Neural progenitor cell (in vitro differentiated cells): ENCODE results near the gene PRSS53. TPM values are rescaled to one million over a fixed set of nuclear protein-coding genes. Genes with fewer than 3 reads are reported as not detected.

Experiments
- DNase-seq: peaks from one replicate; pipeline ENCODE4 v3.0.0-alpha.2; 2016; ENCODE audit warnings: low spot score
- H2AFZ ChIP-seq: fragments of 200-600 bp; sonication (generic); replicated peaks from 2 replicates; pipeline ENCODE4 v1.6.1; 2016; ENCODE audit warnings: antibody characterized with exemption
- H3F3A ChIP-seq: fragments of 200-600 bp; sonication (generic); 2 replicates; pipeline ENCODE4 v1.6.1; 2016; ENCODE audit warnings: antibody characterized with exemption, low read depth
- H3K27ac ChIP-seq: fragments of 200-600 bp; sonication (generic); 2 replicates; pipeline ENCODE4 v1.5.1; 2016; ENCODE audit warnings: mild to moderate bottlenecking
- H3K27me3 ChIP-seq: fragments of 200-600 bp; sonication (generic); 2 replicates; pipeline ENCODE4 v1.6.1; 2016; ENCODE audit warnings: mild to moderate bottlenecking, moderate library complexity
- H3K36me3 ChIP-seq: fragments of 200-600 bp; sonication (generic); 2 replicates; pipeline ENCODE4 v1.5.1; 2016
- H3K4me1 ChIP-seq: fragments of 200-600 bp; sonication (generic); 2 replicates; pipeline ENCODE4 v1.6.1; 2016; ENCODE audit warnings: mixed run types
- H3K4me2 ChIP-seq: fragments of 200-600 bp; sonication (generic); 2 replicates; pipeline ENCODE4 v1.6.1; 2016
- H3K4me3 ChIP-seq: fragments of 200-600 bp; sonication (generic); 2 replicates; pipeline ENCODE4 v1.5.1; 2016
- H3K79me2 ChIP-seq: fragments of 200-600 bp; sonication (generic); 2 replicates; pipeline ENCODE4 v1.6.1; 2016; ENCODE audit warnings: low read depth
- H3K9ac ChIP-seq: fragments of 200-600 bp; sonication (generic); 2 replicates; pipeline ENCODE4 v1.6.1; 2016
- H3K9me3 ChIP-seq: fragments of 200-600 bp; sonication (generic); 2 replicates; pipeline ENCODE4 v1.5.1; 2016; ENCODE audit warnings: low read depth
- H4K20me1 ChIP-seq: fragments of 200-600 bp; sonication (generic); 2 replicates; pipeline ENCODE4 v1.6.1; 2016; ENCODE audit warnings: low read depth
- H3K27ac Mint-ChIP-seq: 3 replicates; pipeline ENCODE4 v1.8.0; 2021; ENCODE audit warnings: mixed read lengths
- H3K27me3 Mint-ChIP-seq: 2 replicates; pipeline ENCODE4 v1.8.0; 2022; ENCODE audit warnings: low read depth, mild to moderate bottlenecking, inconsistent platforms, moderate library complexity, mixed read lengths; ENCODE audit not compliant: insufficient read depth
- H3K36me3 Mint-ChIP-seq: 3 replicates; pipeline ENCODE4 v1.8.0; 2021; ENCODE audit warnings: mixed read lengths
- H3K4me1 Mint-ChIP-seq: 3 replicates; pipeline ENCODE4 v1.8.0; 2021; ENCODE audit warnings: mixed read lengths
- H3K4me3 Mint-ChIP-seq: 3 replicates; pipeline ENCODE4 v1.8.0; 2021; ENCODE audit warnings: mild to moderate bottlenecking, moderate library complexity, mixed read lengths
- H3K9me3 Mint-ChIP-seq: 3 replicates; pipeline ENCODE4 v1.8.0; 2020; ENCODE audit warnings: mixed read lengths
- EZH2 ChIP-seq: fragments of 200-600 bp; sonication (generic); IDR thresholded peaks from 2 replicates; pipeline ENCODE4 v1.6.1; 2017; ENCODE audit warnings: antibody characterized with exemption, mild to moderate bottlenecking, moderate library complexity
- EZH2phosphoT487 ChIP-seq: fragments of 200-600 bp; sonication (generic); IDR thresholded peaks from 2 replicates; pipeline ENCODE4 v1.6.1; 2017; ENCODE audit warnings: antibody characterized with exemption
- total RNA-seq: library from RNA; depleted of rRNA; stranded (reverse); fragments of >200 nt; gene quantifications from 2 replicates; pipeline ENCODE4 v1.2.3, GENCODE V29; 2015; ENCODE audit warnings: low replicate concordance
- TF ChIP-seq, protein P1 (sequence below): fragments of 200-600 bp; sonication (generic); IDR thresholded peaks from 2 replicates; pipeline ENCODE4 v1.5.1; 2017; ENCODE audit warnings: antibody characterized with exemption, mild to moderate bottlenecking

PRSS53 gene
- total RNA-seq, 1 donor from 2014 or later = 2.3 TPM

DNA sequence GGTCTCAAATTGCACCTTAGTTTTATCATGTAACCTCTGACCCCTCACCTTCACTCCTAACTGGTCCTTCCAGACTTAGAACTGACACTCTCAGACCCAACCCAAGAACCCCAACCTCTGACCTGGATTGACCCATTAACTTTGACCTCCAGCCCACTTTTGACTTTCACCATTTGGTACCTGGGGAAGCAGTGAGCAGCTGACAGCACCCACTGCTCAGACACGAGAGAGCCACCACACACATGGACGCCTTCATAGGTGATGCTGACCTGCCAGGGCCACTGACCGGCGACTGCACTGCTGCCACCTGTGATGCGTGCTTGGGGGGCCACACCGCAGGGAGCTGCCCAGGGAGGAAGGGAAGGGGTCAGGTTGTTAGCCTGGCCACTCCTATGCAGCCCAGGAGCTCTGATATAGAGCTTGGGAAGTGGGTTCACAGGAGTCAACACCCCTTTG lies 44.3 kb upstream of the PRSS53 start:
- TF ChIP-seq EZH2 (no peak), EZH2phosphoT487 (no peak)
- TF ChIP-seq, protein P1, sequence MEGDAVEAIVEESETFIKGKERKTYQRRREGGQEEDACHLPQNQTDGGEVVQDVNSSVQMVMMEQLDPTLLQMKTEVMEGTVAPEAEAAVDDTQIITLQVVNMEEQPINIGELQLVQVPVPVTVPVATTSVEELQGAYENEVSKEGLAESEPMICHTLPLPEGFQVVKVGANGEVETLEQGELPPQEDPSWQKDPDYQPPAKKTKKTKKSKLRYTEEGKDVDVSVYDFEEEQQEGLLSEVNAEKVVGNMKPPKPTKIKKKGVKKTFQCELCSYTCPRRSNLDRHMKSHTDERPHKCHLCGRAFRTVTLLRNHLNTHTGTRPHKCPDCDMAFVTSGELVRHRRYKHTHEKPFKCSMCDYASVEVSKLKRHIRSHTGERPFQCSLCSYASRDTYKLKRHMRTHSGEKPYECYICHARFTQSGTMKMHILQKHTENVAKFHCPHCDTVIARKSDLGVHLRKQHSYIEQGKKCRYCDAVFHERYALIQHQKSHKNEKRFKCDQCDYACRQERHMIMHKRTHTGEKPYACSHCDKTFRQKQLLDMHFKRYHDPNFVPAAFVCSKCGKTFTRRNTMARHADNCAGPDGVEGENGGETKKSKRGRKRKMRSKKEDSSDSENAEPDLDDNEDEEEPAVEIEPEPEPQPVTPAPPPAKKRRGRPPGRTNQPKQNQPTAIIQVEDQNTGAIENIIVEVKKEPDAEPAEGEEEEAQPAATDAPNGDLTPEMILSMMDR = no peak
- H3K9me3 Mint-ChIP-seq = no peaks in the 10 kb centered on the region
- Histone ChIP-seq H3K4me3 (no peak overlapping the region), H3F3A (peaks cover 20% of the 10 kb centered on the region), H2AFZ (no peak overlapping the region), H4K20me1 (peaks cover 6% of the 10 kb centered on the region), H3K4me2 (no peak overlapping the region), H3K27me3 (no peaks in the 10 kb centered on the region), H3K9me3 (no peaks in the 10 kb centered on the region), H3K79me2 (no peaks in the 10 kb centered on the region), H3K4me1 (peaks cover 16% of the 10 kb centered on the region), H3K9ac (no peak overlapping the region), H3K36me3 (no peaks in the 10 kb centered on the region), H3K27ac (no peak overlapping the region)
- peaks cover 25% of the 10 kb centered on the region for H3K4me1 Mint-ChIP-seq
- no peak overlapping the region for H3K27ac Mint-ChIP-seq
- H3K36me3 Mint-ChIP-seq = peaks cover 7% of the 10 kb centered on the region
- no peak for DNase-seq
- peaks cover 9% of the 10 kb centered on the region for H3K27me3 Mint-ChIP-seq
- H3K4me3 Mint-ChIP-seq = peak overlapping the region; percentile 66

GRCh38 chr16:31132303-31132979 lies 43.7 kb upstream of the PRSS53 start:
- Histone ChIP-seq H3K79me2 (no peaks in the 10 kb centered on the region), H3K4me2 (no peak overlapping the region), H3K27me3 (no peaks in the 10 kb centered on the region), H3K4me3 (no peak overlapping the region), H3K9me3 (no peaks in the 10 kb centered on the region), H3K4me1 (peaks cover 16% of the 10 kb centered on the region), H3F3A (peaks cover 20% of the 10 kb centered on the region), H3K27ac (no peak overlapping the region), H3K9ac (no peak overlapping the region), H3K36me3 (no peaks in the 10 kb centered on the region), H4K20me1 (peaks cover 6% of the 10 kb centered on the region), H2AFZ (no peak overlapping the region)
- no peak overlapping the region for H3K4me3 Mint-ChIP-seq
- peaks cover 25% of the 10 kb centered on the region for H3K4me1 Mint-ChIP-seq
- DNase-seq = no peak
- no peak overlapping the region for H3K27ac Mint-ChIP-seq
- no peaks in the 10 kb centered on the region for H3K9me3 Mint-ChIP-seq
- H3K27me3 Mint-ChIP-seq = peaks cover 9% of the 10 kb centered on the region
- TF ChIP-seq EZH2 = no peak
- TF ChIP-seq EZH2phosphoT487 = no peak
- TF ChIP-seq, protein P1 = no peak
- peaks cover 11% of the 10 kb centered on the region for H3K36me3 Mint-ChIP-seq

DNA sequence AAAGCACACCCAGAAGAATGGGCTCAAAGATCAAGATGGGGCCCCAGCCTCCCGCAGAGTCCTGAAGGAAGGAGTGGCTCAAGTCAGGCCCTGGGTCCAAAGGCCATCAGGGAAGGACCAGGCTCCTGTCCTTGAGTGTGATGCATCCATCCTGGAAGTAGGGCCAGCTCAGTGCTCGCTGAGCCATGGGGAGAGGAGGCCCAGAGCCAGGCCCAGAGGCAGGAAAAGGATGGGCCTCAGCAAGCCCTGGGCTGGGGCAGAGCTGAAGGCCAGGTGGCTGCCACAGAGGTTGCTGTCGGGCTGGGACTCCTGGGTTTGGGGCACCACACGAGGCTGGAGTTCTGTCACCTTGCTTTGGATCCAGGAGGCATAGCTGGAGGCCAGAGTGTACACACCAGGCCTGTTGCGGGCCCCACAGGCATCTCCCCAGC lies 43.1 kb upstream of the PRSS53 start:
- peaks cover 25% of the 10 kb centered on the region for H3K4me1 Mint-ChIP-seq
- peaks cover 8% of the 10 kb centered on the region for H3K27me3 Mint-ChIP-seq

More for the DNA sequence above, 43.1 kb upstream of the PRSS53 start:
- H3K4me3 ChIP-seq = no peak overlapping the region
- H4K20me1 ChIP-seq = peaks cover 6% of the 10 kb centered on the region
- H3K4me1 ChIP-seq = peaks cover 16% of the 10 kb centered on the region
- no peaks in the 10 kb centered on the region for H3K79me2 ChIP-seq
- no peak overlapping the region for H3K4me2 ChIP-seq
- H3K36me3 Mint-ChIP-seq = peaks cover 11% of the 10 kb centered on the region
- DNase-seq = no peak
- H3K27ac Mint-ChIP-seq = no peak overlapping the region
- H2AFZ ChIP-seq = no peak overlapping the region
- no peaks in the 10 kb centered on the region for H3K36me3 ChIP-seq
- H3F3A ChIP-seq = peaks cover 20% of the 10 kb centered on the region
- H3K27ac ChIP-seq = no peak overlapping the region
- TF ChIP-seq EZH2phosphoT487 (no peak), EZH2 (no peak)
- TF ChIP-seq, protein P1 = no peak
- no peak overlapping the region for H3K9ac ChIP-seq
- no peak overlapping the region for H3K4me3 Mint-ChIP-seq
- no peaks in the 10 kb centered on the region for H3K27me3 ChIP-seq
- no peaks in the 10 kb centered on the region for H3K9me3 Mint-ChIP-seq
- H3K9me3 ChIP-seq = no peaks in the 10 kb centered on the region
